GM10266 (cell line): ENCODE data around the gene STAT5A.
"Not testable (repeated sequence)": the region's sequence is repeated elsewhere in the genome, so short reads cannot be mapped to it uniquely, and the experiment has no call there.

Source experiments
- DNase-seq: peaks from one replicate; pipeline ENCODE4 v3.0.0; 2012; ENCODE audit errors: extremely low spot score
- CTCF ChIP-seq: IDR thresholded peaks from 2 replicates; pipeline ENCODE4 v1.5.1; 2012; ENCODE audit warnings: mild to moderate bottlenecking, low read depth; ENCODE audit not compliant: control insufficient read depth, insufficient read depth; ENCODE audit errors: missing control alignments

STAT5A gene

GRCh38 chr17:42316755-42317154 lies 28.5 kb downstream of the STAT5A start:
- TF ChIP-seq CTCF: no peak
- DNase-seq: no peak

- DNase-seq: no peak
- no peak for TF ChIP-seq CTCF
Observed at GRCh38 chr17:42317266-42317845, 29.1 kb downstream of the STAT5A start.

GRCh38 chr17:42317967-42318366 lies 29.7 kb downstream of the STAT5A start:
- DNase-seq: not testable (repeated sequence)

GRCh38 chr17:42321555-42321954 lies 33.3 kb downstream of the STAT5A start:
- TF ChIP-seq CTCF: no peak
- no peak for DNase-seq

GRCh38 chr17:42322382-42323267 lies 34.3 kb downstream of the STAT5A start:
- TF ChIP-seq CTCF: peak; percentile 97
- peak; percentile 84 for DNase-seq

GRCh38 chr17:42323268-42323773 lies 35.0 kb downstream of the STAT5A start:
- DNase-seq: no peak
- TF ChIP-seq CTCF: no peak

GRCh38 chr17:42325026-42325425 lies 36.7 kb downstream of the STAT5A start:
- no peak for DNase-seq
- no peak for TF ChIP-seq CTCF
